GM12874 (cell line): ENCODE results near the gene SLC39A13.

ENCODE experiments used
- CTCF ChIP-seq: IDR thresholded peaks from 2 replicates; pipeline ENCODE4 v1.5.1; 2011; ENCODE audit warnings: low read depth, mild to moderate bottlenecking, control low read depth, low read length, moderate library complexity; ENCODE audit not compliant: insufficient read depth

SLC39A13 gene

GRCh38 chr11:47376525-47377371, 31.6 kb upstream of the SLC39A13 start:
- no peak for TF ChIP-seq CTCF

DNA sequence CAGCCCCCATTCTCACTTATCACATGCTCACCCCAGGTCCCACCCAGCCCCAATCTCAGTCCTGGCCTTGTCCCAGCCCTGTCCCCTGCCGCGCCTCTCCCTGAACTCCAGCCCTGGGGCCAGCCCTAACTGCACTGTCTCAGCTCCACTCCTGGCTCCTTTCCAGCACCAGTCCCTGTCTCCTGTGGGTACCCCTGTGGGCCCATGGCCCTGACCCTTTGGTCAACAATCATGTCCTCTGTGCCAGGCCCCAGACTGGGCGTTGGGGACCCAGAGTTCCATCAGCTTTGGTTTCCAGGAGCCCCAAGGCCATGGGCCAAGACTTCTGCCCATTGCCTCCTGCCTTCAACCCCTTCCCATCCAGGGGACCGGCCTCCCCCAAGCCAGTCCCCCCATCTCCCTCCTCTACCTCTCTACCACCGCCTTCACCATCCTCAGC, 30.8 kb upstream of the SLC39A13 start:
- TF ChIP-seq CTCF: no peak

DNA sequence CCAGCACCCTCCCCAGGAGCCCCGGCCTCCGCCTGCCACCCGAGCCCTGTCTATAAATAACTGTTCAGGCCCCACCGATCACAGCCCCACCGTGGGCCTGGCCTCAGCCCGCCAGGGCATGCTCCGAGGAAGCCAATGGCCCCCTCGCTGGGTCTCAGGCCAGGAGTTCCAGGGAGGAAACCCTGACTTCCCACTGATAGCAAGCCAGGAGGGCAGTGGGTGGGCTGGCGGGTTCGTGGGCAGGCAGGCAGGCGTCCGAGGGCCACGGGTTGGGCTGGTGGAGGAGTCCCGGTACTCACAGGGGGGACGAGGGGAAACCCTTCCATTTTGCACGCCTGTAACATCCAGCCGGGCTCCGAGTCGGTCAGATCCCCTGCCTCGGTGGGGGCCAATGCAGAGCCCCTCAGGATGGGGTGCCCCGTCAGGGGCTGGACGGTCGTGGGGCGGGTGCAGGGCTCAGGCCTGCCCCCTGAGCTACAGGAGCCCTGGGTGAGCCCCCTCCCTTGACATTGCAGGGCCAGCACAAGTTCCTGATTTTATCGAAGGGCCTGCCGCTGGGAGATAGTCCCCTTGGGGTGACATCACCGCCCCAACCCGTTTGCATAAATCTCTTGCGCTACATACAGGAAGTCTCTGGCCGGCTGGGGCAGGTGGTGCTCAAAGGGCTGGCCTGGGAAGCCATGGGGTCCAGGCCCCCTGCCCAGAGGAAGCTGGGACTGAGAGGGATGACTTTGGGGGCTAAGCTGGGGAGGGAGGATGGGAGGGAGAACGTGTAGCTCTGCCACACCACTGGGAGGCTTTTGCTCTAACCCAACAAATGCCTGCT, 30.2 kb upstream of the SLC39A13 start, which contains the start of gene SPI1:
SPI1 (minus strand) TSS at position 538 of the 826 bp plus-strand sequence; CDS start at position 344, 194 bp downstream.
- no peak for TF ChIP-seq CTCF

GRCh38 chr11:47378836-47379170, 29.6 kb upstream of the SLC39A13 start:
- TF ChIP-seq CTCF: no peak

DNA sequence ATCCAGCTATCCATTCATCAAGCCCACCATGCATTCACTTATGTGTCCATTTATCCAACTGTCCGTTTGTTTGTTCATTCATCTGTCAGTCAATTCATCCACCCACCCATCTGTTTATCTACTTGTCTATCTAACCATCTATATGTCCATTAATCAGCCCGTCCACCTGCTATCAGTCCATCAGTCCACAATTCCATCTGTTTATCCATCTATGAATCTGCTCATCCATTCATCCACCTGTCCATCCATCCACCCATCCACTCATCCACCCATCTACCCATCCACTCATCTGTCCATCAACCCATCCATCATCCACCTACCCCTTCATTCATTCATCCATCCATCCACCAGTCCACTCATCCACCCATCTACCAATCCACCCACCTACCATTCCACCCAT, 29.1 kb upstream of the SLC39A13 start:
- TF ChIP-seq CTCF: no peak

DNA sequence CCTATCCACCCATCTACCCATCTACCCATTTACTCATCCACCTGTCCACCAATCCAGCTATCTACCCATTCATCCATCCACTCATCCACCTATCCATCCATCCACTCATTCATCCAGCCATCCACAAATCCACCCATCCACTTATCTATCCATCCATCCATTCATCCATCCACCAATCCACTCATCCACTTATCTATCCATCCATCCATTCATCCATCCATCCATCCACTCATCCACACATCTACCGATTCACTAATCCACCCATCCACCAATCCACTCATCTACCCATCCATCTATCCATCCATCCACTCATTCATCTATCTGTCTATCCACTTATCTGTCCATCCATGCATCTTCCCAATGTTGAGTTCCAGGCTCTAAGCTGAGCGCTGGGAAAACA, 28.3 kb upstream of the SLC39A13 start:
- TF ChIP-seq CTCF: no peak

GRCh38 chr11:47383071-47383470, 25.3 kb upstream of the SLC39A13 start:
- TF ChIP-seq CTCF: no peak
